ENCODE measurements around the gene REM1. TPM values are rescaled to one million over a fixed set of nuclear protein-coding genes. Genes with fewer than 3 reads are reported as not detected.

REM1 gene
- total RNA-seq, 1 experiment from 2014 or later: not detected

DNA sequence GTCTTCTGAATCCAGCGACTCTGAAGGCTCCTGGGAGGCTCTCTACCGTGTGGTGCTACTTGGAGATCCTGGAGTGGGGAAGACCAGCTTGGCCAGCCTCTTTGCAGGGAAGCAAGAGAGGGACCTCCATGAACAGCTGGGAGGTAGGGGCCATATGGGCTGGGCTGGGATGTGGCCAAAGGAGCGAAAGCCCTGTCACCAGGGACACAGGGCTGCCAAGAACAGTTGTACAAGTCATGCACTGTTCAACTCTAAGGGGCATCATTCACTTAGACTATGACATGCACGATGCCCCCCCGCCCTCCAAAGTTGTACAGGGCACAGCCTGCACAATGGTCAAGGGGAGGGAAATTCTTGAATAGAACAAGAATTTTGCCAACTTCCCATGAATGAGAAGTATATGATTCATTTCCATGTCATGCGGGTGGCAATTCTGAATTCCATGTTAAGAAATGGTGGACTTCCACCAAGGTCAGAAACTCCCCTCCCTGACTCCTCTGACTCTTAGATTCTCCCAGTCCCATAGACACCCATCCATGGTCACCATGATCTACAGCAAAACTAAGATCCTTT, 1.6 kb downstream of the REM1 start:
- no TSS peak for BruUV-seq (replicated peaks)
- ChIA-PET CTCF (no interaction called here), POLR2A (interaction anchor here (0.8 kb wide), 1 partner anchor 32 kb away, joined by 9 read pairs; no protein-coding TSS in a partner anchor)
- in situ Hi-C loops (cut with HindIII; ENCODE audit: low pct_unique_long_range_greater_than_20kb, low sequenced_read_pairs) (no loop called here), intact Hi-C loops (cut with micrococcal nuclease; ENCODE audit: unreplicated experiment) (no loop called here)
- Histone ChIP-seq H3K27me3 (ENCODE audit: control insufficient read depth, insufficient read depth, low read length) (0 out of 2 replicates have a peak, but pooled peaks cover 2% of the 10 kb centered on the region), H3K4me3 (ENCODE audit: low read depth in 2 of 2, low read length in 2 of 2) (no peak overlapping the region), H3K27ac (ENCODE audit: low read length) (no peak overlapping the region), H3K4me1 (ENCODE audit: control insufficient read depth, insufficient read depth, low read length) (peaks cover 12% of the 10 kb centered on the region; the same call in 1 of the 2 replicates), H3K9me3 (ENCODE audit: control insufficient read depth, insufficient read depth, low read depth, low read length) (no peaks in the 10 kb centered on the region), H3K36me3 (ENCODE audit: control insufficient read depth, insufficient read depth, low read length) (no peaks in the 10 kb centered on the region)
- DNase-seq (ENCODE audit: low read depth, low spot score): no peak
- TF ChIP-seq TCF7L2 (IDR thresholded peaks at IDR 0.05; ENCODE audit: low read depth, low read length): no peak
- TF ChIP-seq, protein P1, sequence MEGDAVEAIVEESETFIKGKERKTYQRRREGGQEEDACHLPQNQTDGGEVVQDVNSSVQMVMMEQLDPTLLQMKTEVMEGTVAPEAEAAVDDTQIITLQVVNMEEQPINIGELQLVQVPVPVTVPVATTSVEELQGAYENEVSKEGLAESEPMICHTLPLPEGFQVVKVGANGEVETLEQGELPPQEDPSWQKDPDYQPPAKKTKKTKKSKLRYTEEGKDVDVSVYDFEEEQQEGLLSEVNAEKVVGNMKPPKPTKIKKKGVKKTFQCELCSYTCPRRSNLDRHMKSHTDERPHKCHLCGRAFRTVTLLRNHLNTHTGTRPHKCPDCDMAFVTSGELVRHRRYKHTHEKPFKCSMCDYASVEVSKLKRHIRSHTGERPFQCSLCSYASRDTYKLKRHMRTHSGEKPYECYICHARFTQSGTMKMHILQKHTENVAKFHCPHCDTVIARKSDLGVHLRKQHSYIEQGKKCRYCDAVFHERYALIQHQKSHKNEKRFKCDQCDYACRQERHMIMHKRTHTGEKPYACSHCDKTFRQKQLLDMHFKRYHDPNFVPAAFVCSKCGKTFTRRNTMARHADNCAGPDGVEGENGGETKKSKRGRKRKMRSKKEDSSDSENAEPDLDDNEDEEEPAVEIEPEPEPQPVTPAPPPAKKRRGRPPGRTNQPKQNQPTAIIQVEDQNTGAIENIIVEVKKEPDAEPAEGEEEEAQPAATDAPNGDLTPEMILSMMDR (IDR thresholded peaks at IDR 0.05): no peak
- no peak for TF ChIP-seq SIN3A (IDR thresholded peaks at IDR 0.05; ENCODE audit: borderline replicate concordance, insufficient read depth, low read depth, low read length)
- TF ChIP-seq, protein P2, sequence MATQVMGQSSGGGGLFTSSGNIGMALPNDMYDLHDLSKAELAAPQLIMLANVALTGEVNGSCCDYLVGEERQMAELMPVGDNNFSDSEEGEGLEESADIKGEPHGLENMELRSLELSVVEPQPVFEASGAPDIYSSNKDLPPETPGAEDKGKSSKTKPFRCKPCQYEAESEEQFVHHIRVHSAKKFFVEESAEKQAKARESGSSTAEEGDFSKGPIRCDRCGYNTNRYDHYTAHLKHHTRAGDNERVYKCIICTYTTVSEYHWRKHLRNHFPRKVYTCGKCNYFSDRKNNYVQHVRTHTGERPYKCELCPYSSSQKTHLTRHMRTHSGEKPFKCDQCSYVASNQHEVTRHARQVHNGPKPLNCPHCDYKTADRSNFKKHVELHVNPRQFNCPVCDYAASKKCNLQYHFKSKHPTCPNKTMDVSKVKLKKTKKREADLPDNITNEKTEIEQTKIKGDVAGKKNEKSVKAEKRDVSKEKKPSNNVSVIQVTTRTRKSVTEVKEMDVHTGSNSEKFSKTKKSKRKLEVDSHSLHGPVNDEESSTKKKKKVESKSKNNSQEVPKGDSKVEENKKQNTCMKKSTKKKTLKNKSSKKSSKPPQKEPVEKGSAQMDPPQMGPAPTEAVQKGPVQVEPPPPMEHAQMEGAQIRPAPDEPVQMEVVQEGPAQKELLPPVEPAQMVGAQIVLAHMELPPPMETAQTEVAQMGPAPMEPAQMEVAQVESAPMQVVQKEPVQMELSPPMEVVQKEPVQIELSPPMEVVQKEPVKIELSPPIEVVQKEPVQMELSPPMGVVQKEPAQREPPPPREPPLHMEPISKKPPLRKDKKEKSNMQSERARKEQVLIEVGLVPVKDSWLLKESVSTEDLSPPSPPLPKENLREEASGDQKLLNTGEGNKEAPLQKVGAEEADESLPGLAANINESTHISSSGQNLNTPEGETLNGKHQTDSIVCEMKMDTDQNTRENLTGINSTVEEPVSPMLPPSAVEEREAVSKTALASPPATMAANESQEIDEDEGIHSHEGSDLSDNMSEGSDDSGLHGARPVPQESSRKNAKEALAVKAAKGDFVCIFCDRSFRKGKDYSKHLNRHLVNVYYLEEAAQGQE (IDR thresholded peaks at IDR 0.05; ENCODE audit: insufficient read depth in 1 of 2, low read depth in 2 of 2, low read length in 1 of 2): no peak
- TF ChIP-seq POLR2AphosphoS5 (IDR thresholded peaks at IDR 0.05; ENCODE audit: low read depth, low read length): no peak
- ATAC-seq: peak; percentile 20

DNA sequence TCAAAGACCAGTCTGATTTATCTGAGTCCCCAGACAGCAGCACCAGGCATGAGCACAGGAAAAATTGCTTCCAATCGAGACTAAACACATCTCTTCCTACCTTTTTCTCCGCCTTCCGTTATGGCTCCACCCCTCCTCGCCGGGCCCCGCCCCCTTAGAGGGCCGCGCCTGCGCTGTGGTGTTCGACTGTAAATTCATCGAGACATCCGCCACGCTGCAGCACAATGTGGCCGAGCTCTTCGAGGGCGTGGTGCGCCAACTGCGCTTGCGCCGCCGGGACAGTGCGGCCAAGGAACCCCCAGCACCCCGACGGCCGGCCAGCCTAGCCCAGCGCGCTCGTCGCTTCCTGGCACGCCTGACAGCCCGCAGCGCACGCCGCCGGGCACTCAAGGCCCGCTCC, 8.9 kb downstream of the REM1 start:
- ATAC-seq (0 out of 2 replicates have a peak, but pooled peaks have one; percentile 3), DNase-seq (ENCODE audit: low read depth, low spot score) (no peak)
- no peaks in the 10 kb centered on the region for H3K9me3 ChIP-seq (ENCODE audit: control insufficient read depth, insufficient read depth, low read depth, low read length)
- no peaks in the 10 kb centered on the region for H3K4me1 ChIP-seq (ENCODE audit: control insufficient read depth, insufficient read depth, low read length)
- CTCF ChIA-PET: interaction anchor here (0.6 kb wide), 1 partner anchor 1947 kb away, joined by 3 read pairs; no protein-coding TSS in a partner anchor
- BruUV-seq (replicated peaks): no TSS peak
- POLR2A ChIA-PET: no interaction called here
- no peaks in the 10 kb centered on the region for H3K27me3 ChIP-seq (ENCODE audit: control insufficient read depth, insufficient read depth, low read length)
- in situ Hi-C loops (cut with HindIII; ENCODE audit: low pct_unique_long_range_greater_than_20kb, low sequenced_read_pairs) (no loop called here), intact Hi-C loops (cut with micrococcal nuclease; ENCODE audit: unreplicated experiment) (no loop called here)
- no peaks in the 10 kb centered on the region for H3K36me3 ChIP-seq (ENCODE audit: control insufficient read depth, insufficient read depth, low read length)
- no peak overlapping the region for H3K4me3 ChIP-seq (ENCODE audit: low read depth in 2 of 2, low read length in 2 of 2)
- TF ChIP-seq SIN3A (IDR thresholded peaks at IDR 0.05; ENCODE audit: borderline replicate concordance, insufficient read depth, low read depth, low read length) (no peak), TCF7L2 (IDR thresholded peaks at IDR 0.05; ENCODE audit: low read depth, low read length) (no peak), POLR2AphosphoS5 (IDR thresholded peaks at IDR 0.05; ENCODE audit: low read depth, low read length) (no peak)
- TF ChIP-seq, protein P2 (IDR thresholded peaks at IDR 0.05; ENCODE audit: insufficient read depth in 1 of 2, low read depth in 2 of 2, low read length in 1 of 2): no peak
- TF ChIP-seq, protein P1 (IDR thresholded peaks at IDR 0.05): no peak
- H3K27ac ChIP-seq (ENCODE audit: low read length): no peak overlapping the region

All from Panc1 (cell line).